ENCODE results near the gene PCDHGC4.

DNA sequence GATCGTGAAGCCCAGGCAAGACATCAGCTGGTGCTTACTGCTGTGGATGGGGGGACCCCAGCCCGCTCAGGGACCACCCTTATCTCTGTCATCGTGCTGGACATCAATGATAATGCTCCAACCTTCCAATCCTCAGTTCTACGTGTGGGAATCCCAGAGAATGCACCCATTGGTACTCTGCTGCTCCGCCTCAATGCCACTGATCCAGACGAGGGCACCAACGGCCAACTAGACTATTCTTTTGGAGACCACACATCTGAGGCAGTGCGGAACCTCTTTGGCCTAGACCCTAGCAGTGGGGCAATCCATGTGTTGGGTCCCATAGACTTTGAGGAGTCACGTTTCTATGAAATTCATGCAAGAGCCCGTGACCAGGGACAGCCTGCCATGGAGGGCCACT is 5.0 kb downstream of the PCDHGC4 start:
- TF ChIP-seq, protein P1, sequence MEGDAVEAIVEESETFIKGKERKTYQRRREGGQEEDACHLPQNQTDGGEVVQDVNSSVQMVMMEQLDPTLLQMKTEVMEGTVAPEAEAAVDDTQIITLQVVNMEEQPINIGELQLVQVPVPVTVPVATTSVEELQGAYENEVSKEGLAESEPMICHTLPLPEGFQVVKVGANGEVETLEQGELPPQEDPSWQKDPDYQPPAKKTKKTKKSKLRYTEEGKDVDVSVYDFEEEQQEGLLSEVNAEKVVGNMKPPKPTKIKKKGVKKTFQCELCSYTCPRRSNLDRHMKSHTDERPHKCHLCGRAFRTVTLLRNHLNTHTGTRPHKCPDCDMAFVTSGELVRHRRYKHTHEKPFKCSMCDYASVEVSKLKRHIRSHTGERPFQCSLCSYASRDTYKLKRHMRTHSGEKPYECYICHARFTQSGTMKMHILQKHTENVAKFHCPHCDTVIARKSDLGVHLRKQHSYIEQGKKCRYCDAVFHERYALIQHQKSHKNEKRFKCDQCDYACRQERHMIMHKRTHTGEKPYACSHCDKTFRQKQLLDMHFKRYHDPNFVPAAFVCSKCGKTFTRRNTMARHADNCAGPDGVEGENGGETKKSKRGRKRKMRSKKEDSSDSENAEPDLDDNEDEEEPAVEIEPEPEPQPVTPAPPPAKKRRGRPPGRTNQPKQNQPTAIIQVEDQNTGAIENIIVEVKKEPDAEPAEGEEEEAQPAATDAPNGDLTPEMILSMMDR (IDR thresholded peaks at IDR 0.05; ENCODE audit: low read length) = no peak
- TF ChIP-seq EZH2 (optimal IDR thresholded peaks at IDR 0.05; ENCODE audit: low read depth, low read length) (no peak), EZH2phosphoT487 (IDR thresholded peaks at IDR 0.05; ENCODE audit: low read length) (no peak)

Measured in MM.1S (cell line).